Karpas-422 (cell line): ENCODE measurements around the gene ARL5A. TPM values are rescaled to one million over a fixed set of nuclear protein-coding genes. Genes with fewer than 3 reads are reported as not detected.

Experiments used
- DNase-seq: peaks from one replicate; pipeline ENCODE4 v3.0.0-alpha.2; 2015
- H2AFZ ChIP-seq: fragments of 200-600 bp; sonication (generic); 2 replicates; pipeline ENCODE4 v1.6.1; 2014; ENCODE audit warnings: antibody characterized with exemption, low read length, mixed read lengths
- H3K27ac ChIP-seq: fragments of 200-600 bp; sonication (generic); 2 replicates; pipeline ENCODE4 v1.5.1; 2014; ENCODE audit warnings: mild to moderate bottlenecking, low read length, moderate library complexity
- H3K27me3 ChIP-seq: fragments of 200-600 bp; sonication (generic); 2 replicates; pipeline ENCODE4 v1.6.1; 2014; ENCODE audit warnings: low read length, mixed read lengths
- H3K36me3 ChIP-seq: fragments of 200-600 bp; sonication (generic); 2 replicates; pipeline ENCODE4 v1.6.1; 2014; ENCODE audit warnings: low read length, mixed read lengths; ENCODE audit not compliant: insufficient read depth
- H3K4me1 ChIP-seq: fragments of 200-600 bp; sonication (generic); 2 replicates; pipeline ENCODE4 v1.6.1; 2014; ENCODE audit warnings: mild to moderate bottlenecking, low read length, mixed read lengths
- H3K4me2 ChIP-seq: fragments of 200-600 bp; sonication (generic); 2 replicates; pipeline ENCODE4 v1.6.1; 2014; ENCODE audit warnings: low read length, low read depth, mild to moderate bottlenecking; ENCODE audit not compliant: poor library complexity, severe bottlenecking
- H3K4me3 ChIP-seq: fragments of 200-600 bp; sonication (generic); 2 replicates; pipeline ENCODE4 v1.5.1; 2014; ENCODE audit warnings: mild to moderate bottlenecking, antibody characterized with exemption, low read length, mixed read lengths
- H3K79me2 ChIP-seq: fragments of 200-600 bp; sonication (generic); 2 replicates; pipeline ENCODE4 v1.6.1; 2014; ENCODE audit warnings: mild to moderate bottlenecking, low read length, mixed read lengths
- H3K9ac ChIP-seq: fragments of 200-600 bp; sonication (generic); 2 replicates; pipeline ENCODE4 v1.6.0; 2014; ENCODE audit warnings: low read length
- H3K9me2 ChIP-seq: fragments of 200-600 bp; sonication (generic), shearing (Covaris generic); replicated peaks from 2 replicates; pipeline ENCODE4 v1.6.0; 2014; ENCODE audit warnings: mild to moderate bottlenecking, low read length, moderate library complexity; ENCODE audit not compliant: insufficient read depth
- H3K9me3 ChIP-seq: fragments of 300-700, 200-600 bp; sonication (generic); 2 replicates; pipeline ENCODE4 v1.6.1; 2014; ENCODE audit warnings: low read length, mixed read lengths
- H4K20me1 ChIP-seq: fragments of 200-600 bp; sonication (generic); 2 replicates; pipeline ENCODE4 v1.6.1; 2014; ENCODE audit warnings: mild to moderate bottlenecking, antibody characterized with exemption, low read length, low read depth; ENCODE audit not compliant: insufficient read depth
- total RNA-seq: library from RNA; depleted of rRNA; stranded (reverse); fragments of >200 nt; shearing (Covaris generic); gene quantifications from 2 replicates; pipeline ENCODE4 v1.2.3, GENCODE V29; 2014; ENCODE audit warnings: low replicate concordance

The ARL5A gene
- total RNA-seq, 1 experiment from 2014 or later: 73.4 TPM

DNA sequence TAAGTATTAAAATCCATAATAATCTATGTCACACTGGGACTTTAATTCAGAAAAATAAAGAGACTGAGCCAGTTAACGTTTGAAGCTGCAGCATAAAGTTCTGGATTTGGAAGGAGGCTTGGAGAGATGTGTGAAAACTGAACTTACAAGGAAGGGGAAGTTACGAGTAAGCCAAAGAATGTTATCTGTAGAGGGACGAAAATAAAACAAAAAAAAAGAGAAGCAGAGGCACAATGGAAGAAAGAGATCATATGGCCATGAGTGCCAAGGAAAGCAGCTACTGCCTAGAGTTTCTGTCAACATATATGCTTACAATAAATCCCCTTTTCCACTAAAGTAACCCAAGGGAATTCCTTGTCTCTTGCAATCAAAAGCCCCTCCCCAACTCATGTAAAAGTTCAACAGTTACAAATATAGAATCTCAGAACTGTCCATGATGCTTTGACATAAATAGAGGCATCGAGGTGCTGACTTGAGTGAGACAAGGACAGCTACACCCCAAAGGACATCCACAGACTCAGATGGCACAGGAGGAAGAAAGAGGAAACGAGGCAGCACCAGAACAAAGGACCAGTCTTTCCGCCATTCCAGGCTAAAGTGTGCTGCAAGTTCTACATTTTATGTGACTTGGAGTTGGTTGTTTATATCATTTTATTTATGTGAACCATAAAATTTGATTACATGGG, 16.1 kb upstream of the ARL5A start:
- Histone ChIP-seq H3K4me1 (peaks cover 3% of the 10 kb centered on the region; the same call in 1 of the 2 replicates), H3K36me3 (no peaks in the 10 kb centered on the region), H3K4me2 (no peak overlapping the region), H3K9me3 (no peaks in the 10 kb centered on the region), H3K9me2 (no peaks in the 10 kb centered on the region), H2AFZ (no peak overlapping the region), H4K20me1 (no peaks in the 10 kb centered on the region), H3K27ac (no peak overlapping the region), H3K9ac (no peak overlapping the region), H3K27me3 (no peaks in the 10 kb centered on the region), H3K79me2 (no peaks in the 10 kb centered on the region), H3K4me3 (no peak overlapping the region)
- no peak for DNase-seq

DNA sequence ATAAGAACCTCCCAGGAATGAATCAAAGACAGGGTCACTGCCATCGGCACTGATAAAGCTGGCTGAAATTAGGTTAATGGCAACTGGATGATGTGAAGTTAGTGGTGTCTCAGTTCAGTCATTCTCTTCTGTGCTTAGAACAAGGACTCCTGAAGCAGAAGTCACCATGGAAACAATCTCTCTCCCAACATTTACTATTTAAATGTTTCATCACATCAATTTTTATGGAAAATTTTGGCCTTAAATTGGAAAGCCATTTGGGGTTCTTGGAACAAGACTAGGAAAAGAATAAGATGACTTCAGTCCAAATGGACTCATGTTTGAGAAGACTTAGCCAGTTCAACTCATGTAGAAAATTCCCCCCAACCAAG, 15.5 kb upstream of the ARL5A start:
- H4K20me1 ChIP-seq: no peaks in the 10 kb centered on the region
- no peaks in the 10 kb centered on the region for H3K36me3 ChIP-seq
- H3K4me2 ChIP-seq: no peak overlapping the region
- peaks cover 3% of the 10 kb centered on the region; the same call in 1 of the 2 replicates for H3K4me1 ChIP-seq
- H3K9ac ChIP-seq: no peak overlapping the region
- H3K27me3 ChIP-seq: no peaks in the 10 kb centered on the region
- no peak overlapping the region for H3K4me3 ChIP-seq
- H3K9me3 ChIP-seq: no peaks in the 10 kb centered on the region
- no peak for DNase-seq
- no peaks in the 10 kb centered on the region for H3K79me2 ChIP-seq
- H3K27ac ChIP-seq: no peak overlapping the region
- no peak overlapping the region for H2AFZ ChIP-seq
- no peaks in the 10 kb centered on the region for H3K9me2 ChIP-seq

DNA sequence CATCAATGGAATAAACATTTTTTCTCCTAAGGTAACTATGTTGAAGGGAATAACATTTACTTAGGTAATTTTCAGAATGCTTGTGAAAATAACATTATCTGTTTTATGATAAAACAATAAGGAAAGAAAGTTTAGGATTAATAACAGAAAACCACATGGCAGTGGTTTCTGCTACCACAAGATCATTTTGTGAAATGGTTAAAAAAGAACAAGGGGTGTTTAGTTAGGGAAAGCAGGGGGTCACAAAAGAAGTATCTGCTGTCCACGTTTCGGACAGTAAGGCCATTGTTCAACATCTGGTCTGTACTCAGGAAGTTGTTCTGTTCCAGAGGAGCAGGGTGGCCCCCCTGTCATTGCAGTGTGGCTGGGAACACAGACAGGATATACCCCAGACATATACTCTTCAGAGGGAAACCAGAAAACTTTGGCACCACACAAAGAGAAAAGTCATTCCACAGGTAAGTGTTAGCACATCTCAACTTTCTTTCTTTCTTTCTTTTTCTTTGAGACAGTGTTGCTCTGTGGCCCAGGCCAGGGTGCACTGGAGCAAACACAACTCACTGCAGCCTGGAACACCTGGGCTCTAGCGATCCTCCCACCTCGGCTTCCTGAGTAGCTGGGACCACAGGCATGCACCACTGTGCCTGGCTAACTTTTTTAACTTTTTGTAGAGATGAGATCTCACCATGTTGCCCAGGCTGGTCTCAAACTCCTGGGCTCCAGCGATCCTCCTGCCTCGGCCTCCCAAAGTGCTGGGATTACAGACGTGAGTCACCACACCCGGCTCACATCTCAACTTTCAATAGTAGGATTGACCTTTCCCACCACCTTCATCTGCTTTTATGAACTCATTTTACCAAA, 14.8 kb upstream of the ARL5A start:
- Histone ChIP-seq H3K9me2 (no peaks in the 10 kb centered on the region), H2AFZ (no peak overlapping the region), H3K79me2 (no peaks in the 10 kb centered on the region), H4K20me1 (no peaks in the 10 kb centered on the region), H3K36me3 (no peaks in the 10 kb centered on the region), H3K9ac (no peak overlapping the region), H3K4me2 (no peak overlapping the region), H3K4me3 (no peak overlapping the region), H3K4me1 (peaks cover 3% of the 10 kb centered on the region; the same call in 1 of the 2 replicates), H3K27ac (no peak overlapping the region), H3K27me3 (no peaks in the 10 kb centered on the region), H3K9me3 (no peaks in the 10 kb centered on the region)
- no peak for DNase-seq

DNA sequence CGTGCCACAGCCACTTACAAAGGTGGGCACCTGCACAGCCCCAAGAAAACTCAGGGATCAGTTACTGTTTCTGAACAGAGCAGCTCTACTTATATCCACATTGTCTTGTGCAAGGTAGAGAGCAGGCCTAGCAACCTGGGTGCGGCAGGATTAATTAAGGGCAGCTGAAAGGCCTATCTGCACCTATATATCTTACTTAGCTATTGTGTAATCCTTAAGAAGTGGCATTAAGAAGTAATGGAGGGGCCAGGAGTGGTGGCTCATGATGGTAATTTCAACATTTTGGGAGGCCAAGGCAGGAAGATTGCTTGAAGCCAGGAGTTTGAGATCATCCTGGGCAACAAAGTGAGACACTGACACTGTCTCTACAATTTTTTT, 12.8 kb upstream of the ARL5A start:
- no peak overlapping the region for H3K4me2 ChIP-seq
- H3K9me3 ChIP-seq: no peaks in the 10 kb centered on the region
- no peak for DNase-seq
- no peaks in the 10 kb centered on the region for H3K9me2 ChIP-seq
- no peak overlapping the region for H3K4me3 ChIP-seq
- H4K20me1 ChIP-seq: no peaks in the 10 kb centered on the region
- H3K9ac ChIP-seq: no peak overlapping the region
- H3K27ac ChIP-seq: no peak overlapping the region
- no peak overlapping the region for H2AFZ ChIP-seq
- H3K27me3 ChIP-seq: no peaks in the 10 kb centered on the region
- no peaks in the 10 kb centered on the region for H3K79me2 ChIP-seq
- no peaks in the 10 kb centered on the region for H3K36me3 ChIP-seq
- H3K4me1 ChIP-seq: peaks cover 3% of the 10 kb centered on the region

DNA sequence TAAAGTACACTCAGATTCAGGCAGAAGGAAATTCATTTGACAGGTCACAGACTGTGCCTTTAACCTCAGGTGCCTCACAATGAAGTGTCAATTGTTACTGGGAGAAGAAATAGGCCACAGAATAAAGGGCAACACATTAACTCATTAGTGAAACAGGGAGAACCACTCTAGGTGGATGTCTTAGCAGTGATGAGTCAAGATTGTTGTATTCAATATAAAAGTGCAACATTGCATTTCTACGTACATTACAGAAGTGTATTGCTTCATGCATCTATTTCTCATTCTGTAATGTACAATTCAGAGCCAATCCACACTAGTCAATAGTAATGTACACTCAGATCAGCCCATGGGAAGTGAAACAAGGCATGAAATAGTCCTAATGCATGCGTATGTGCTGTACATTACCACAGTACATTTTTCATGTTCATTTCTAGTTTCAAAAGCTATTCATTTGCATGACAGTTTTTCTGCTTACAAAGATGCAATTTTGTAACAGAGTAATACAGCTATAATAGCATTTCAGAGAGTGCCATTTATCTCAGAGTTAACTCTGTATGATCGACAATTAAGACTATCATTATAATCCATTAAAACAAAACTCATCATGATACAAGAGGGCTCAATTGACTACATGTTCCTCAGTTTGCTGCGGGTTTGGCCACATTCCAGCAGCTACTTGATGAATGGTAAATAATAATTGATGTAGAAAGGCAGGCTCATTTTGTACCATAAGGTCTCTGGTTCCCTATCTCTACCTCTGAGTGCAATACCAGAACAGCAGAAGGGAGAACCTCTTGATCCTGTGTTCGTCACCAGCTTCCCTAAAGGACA, 12.2 kb upstream of the ARL5A start:
- H3K36me3 ChIP-seq: no peaks in the 10 kb centered on the region
- H3K27me3 ChIP-seq: no peaks in the 10 kb centered on the region
- H3K9me3 ChIP-seq: no peaks in the 10 kb centered on the region
- H3K4me1 ChIP-seq: peaks cover 8% of the 10 kb centered on the region
- no peak overlapping the region for H3K27ac ChIP-seq
- no peaks in the 10 kb centered on the region for H3K9me2 ChIP-seq
- no peak overlapping the region for H3K4me2 ChIP-seq
- no peak overlapping the region for H3K4me3 ChIP-seq
- no peaks in the 10 kb centered on the region for H3K79me2 ChIP-seq
- DNase-seq: no peak
- H3K9ac ChIP-seq: no peak overlapping the region
- no peak overlapping the region for H2AFZ ChIP-seq
- no peaks in the 10 kb centered on the region for H4K20me1 ChIP-seq

- no peak for DNase-seq
- peaks cover 15% of the 10 kb centered on the region for H3K4me1 ChIP-seq
- no peak overlapping the region for H3K4me3 ChIP-seq
These were observed 9.7 kb upstream of the ARL5A start for GRCh38 chr2:151837926-151838325.

GRCh38 chr2:151833984-151834383, 5.8 kb upstream of the ARL5A start:
- Histone ChIP-seq H3K4me3 (no peak overlapping the region), H3K4me2 (no peak overlapping the region), H3K4me1 (peaks cover 18% of the 10 kb centered on the region), H3K9ac (no peak overlapping the region), H3K27ac (no peak overlapping the region), H2AFZ (no peak overlapping the region), H3K79me2 (no peaks in the 10 kb centered on the region), H3K27me3 (no peaks in the 10 kb centered on the region), H3K9me3 (no peaks in the 10 kb centered on the region), H4K20me1 (no peaks in the 10 kb centered on the region), H3K9me2 (no peaks in the 10 kb centered on the region; the same call in 1 of the 2 replicates), H3K36me3 (no peaks in the 10 kb centered on the region)
- DNase-seq: no peak

More at GRCh38 chr2:151837926-151838325, 9.7 kb upstream of the ARL5A start:
- Histone ChIP-seq H3K9ac (no peak overlapping the region), H4K20me1 (no peaks in the 10 kb centered on the region), H3K4me2 (no peak overlapping the region), H3K27ac (no peak overlapping the region), H3K36me3 (no peaks in the 10 kb centered on the region), H3K9me3 (no peaks in the 10 kb centered on the region), H2AFZ (no peak overlapping the region), H3K79me2 (no peaks in the 10 kb centered on the region), H3K27me3 (no peaks in the 10 kb centered on the region), H3K9me2 (no peaks in the 10 kb centered on the region)

DNA sequence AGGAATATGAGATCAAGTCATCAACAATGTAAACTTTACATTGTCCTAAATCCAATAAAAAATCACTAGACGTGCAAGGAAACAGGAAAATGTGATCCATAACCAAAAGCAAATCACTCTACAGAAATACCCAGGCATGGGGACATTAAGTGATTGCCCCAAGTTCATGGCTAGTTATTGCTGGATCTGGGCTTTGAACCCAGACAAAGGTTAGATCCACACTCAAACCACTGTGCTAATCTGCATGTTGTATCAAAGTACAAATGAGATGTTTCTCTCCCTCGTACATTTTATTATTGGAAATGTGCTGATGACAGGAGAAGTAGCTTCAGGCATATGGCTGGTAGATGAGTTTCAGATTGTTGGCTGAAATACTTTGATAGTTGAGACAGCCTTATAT, 2.7 kb upstream of the ARL5A start:
- Histone ChIP-seq H3K4me3 (no peak overlapping the region), H3K27ac (no peak overlapping the region), H3K36me3 (no peaks in the 10 kb centered on the region), H3K79me2 (peaks cover 22% of the 10 kb centered on the region), H3K9ac (no peak overlapping the region), H3K4me2 (no peak overlapping the region), H3K4me1 (peaks cover 34% of the 10 kb centered on the region), H2AFZ (no peak overlapping the region), H4K20me1 (peaks cover 5% of the 10 kb centered on the region), H3K27me3 (no peaks in the 10 kb centered on the region), H3K9me2 (no peaks in the 10 kb centered on the region; the same call in 1 of the 2 replicates), H3K9me3 (no peaks in the 10 kb centered on the region)
- DNase-seq: no peak
